ENCODE results near the gene BLOC1S5.

GRCh38 chr6:7999201-7999600, 65.0 kb downstream of the BLOC1S5 start:
- TF ChIP-seq POLR2A (IDR thresholded peaks at IDR 0.05; ENCODE audit: extremely low read depth, insufficient read length) (no peak), CTCF (IDR thresholded peaks at IDR 0.05; ENCODE audit: low read depth, low read length) (no peak), MYC (IDR thresholded peaks at IDR 0.05; ENCODE audit: low read depth, low read length) (no peak)
- TF ChIP-seq, protein P1, sequence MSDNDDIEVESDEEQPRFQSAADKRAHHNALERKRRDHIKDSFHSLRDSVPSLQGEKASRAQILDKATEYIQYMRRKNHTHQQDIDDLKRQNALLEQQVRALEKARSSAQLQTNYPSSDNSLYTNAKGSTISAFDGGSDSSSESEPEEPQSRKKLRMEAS (IDR thresholded peaks at IDR 0.05; ENCODE audit: low read depth, low read length): no peak
